Keratinocyte (primary cell): Measurements from ENCODE around the gene ZFYVE28. TPM values are rescaled to one million over a fixed set of nuclear protein-coding genes. Genes with fewer than 3 reads are reported as not detected.
A peak's percentile ranks its signal among the peaks of the same experiment; 100 is the strongest.

Experiments used
- DNase-seq: peaks from one replicate; pipeline ENCODE4 v3.0.0-alpha.2; 2011; ENCODE audit warnings: low read depth, missing footprints, low spot score
- FAIRE-seq: peaks from 2 replicates; lab custom pipeline; 2011; peaks lifted over from hg19 to GRCh38; lab: Jason Lieb, UNC
- H2AFZ ChIP-seq: 2 replicates; pipeline ENCODE4 v1.6.0; 2012; ENCODE audit warnings: low read length, control low read depth, inconsistent platforms; ENCODE audit not compliant: control insufficient read depth
- H3K27ac ChIP-seq: 2 replicates; pipeline ENCODE4 v1.5.1; 2011; ENCODE audit warnings: low read length; ENCODE audit not compliant: control insufficient read depth, insufficient read depth
- H3K27me3 ChIP-seq: 3 replicates; pipeline ENCODE4 v1.6.0; 2011; ENCODE audit warnings: low read length; ENCODE audit not compliant: control insufficient read depth, insufficient read depth; ENCODE audit errors: extremely low read depth
- H3K36me3 ChIP-seq, 2 experiments: 2 replicates in 1 of 2; 3 replicates in 1 of 2; pipeline ENCODE4 v1.5.1; 2011; ENCODE audit warnings: low read length in 2 of 2, mild to moderate bottlenecking in 1 of 2; ENCODE audit not compliant: control insufficient read depth in 2 of 2, insufficient read depth in 2 of 2; ENCODE audit errors: extremely low read depth in 1 of 2
- H3K4me1 ChIP-seq: 3 replicates; pipeline ENCODE4 v1.5.1; 2011; ENCODE audit warnings: low read length; ENCODE audit not compliant: control insufficient read depth, insufficient read depth; ENCODE audit errors: extremely low read depth
- H3K4me2 ChIP-seq: 3 replicates; pipeline ENCODE4 v1.6.0; 2011; ENCODE audit warnings: low read depth, low read length; ENCODE audit not compliant: control insufficient read depth, insufficient read depth; ENCODE audit errors: extremely low read depth
- H3K4me3 ChIP-seq, 3 experiments: fragments of 200-600 bp in 1 of 3; sonication (generic) in 1 of 3; 2 replicates in 2 of 3; 3 replicates in 1 of 3; pipeline ENCODE4 v1.5.1; 2011 to 2016; ENCODE audit warnings: low read length in 3 of 3, mild to moderate bottlenecking in 3 of 3, control low read depth in 2 of 3, inconsistent platforms in 1 of 3, low read depth in 1 of 3, mixed read lengths in 1 of 3, mixed run types in 1 of 3, moderate library complexity in 1 of 3; ENCODE audit not compliant: control insufficient read depth in 2 of 3, insufficient read depth in 2 of 3; ENCODE audit errors: extremely low read depth in 1 of 3
- H3K79me2 ChIP-seq: 2 replicates; pipeline ENCODE4 v1.6.0; 2012; ENCODE audit warnings: low read length; ENCODE audit not compliant: control insufficient read depth, insufficient read depth
- H3K9ac ChIP-seq: 3 replicates; pipeline ENCODE4 v1.6.0; 2011; ENCODE audit warnings: low read length; ENCODE audit not compliant: control insufficient read depth, insufficient read depth; ENCODE audit errors: extremely low read depth
- H3K9me1 ChIP-seq: 3 replicates; pipeline ENCODE4 v1.6.0; 2011; ENCODE audit warnings: low read length; ENCODE audit not compliant: control insufficient read depth, insufficient read depth; ENCODE audit errors: extremely low read depth
- H3K9me3 ChIP-seq: 2 replicates; pipeline ENCODE4 v1.5.1; 2012; ENCODE audit warnings: low read depth, low read length; ENCODE audit not compliant: control insufficient read depth
- H4K20me1 ChIP-seq: 3 replicates; pipeline ENCODE4 v1.6.0; 2011; ENCODE audit warnings: low read length; ENCODE audit not compliant: control insufficient read depth, insufficient read depth; ENCODE audit errors: extremely low read depth
- CTCF ChIP-seq, 3 experiments: IDR thresholded peaks in 1 of 3; conservative IDR thresholded peaks in 1 of 3; optimal IDR thresholded peaks in 1 of 3; 2 replicates in 2 of 3; 3 replicates in 1 of 3; pipeline versions ENCODE3 to v1.5.1; 2011; ENCODE audit warnings: low read length in 3 of 3, mild to moderate bottlenecking in 3 of 3, moderate library complexity in 2 of 3, control low read depth in 1 of 3, inconsistent platforms in 1 of 3; ENCODE audit not compliant: insufficient read depth in 2 of 3; ENCODE audit errors: extremely low read depth in 1 of 3
- EZH2 ChIP-seq: IDR thresholded peaks from one replicate; pipeline ENCODE4 v1.6.1; 2012; ENCODE audit warnings: inconsistent platforms, mild to moderate bottlenecking, low read length, moderate library complexity
- dilution Hi-C: fragments of 300-500 bp; cut with MboI; formaldehyde crosslinking; loops from one replicate; pipeline ENCODE4 v1.7.0; 2020; ENCODE audit warnings: low sequenced_read_pairs; ENCODE audit not compliant: extremely low pct_ligation_motif_present
- polyA plus RNA-seq, 5 experiments: library from polyadenylated mRNA; depleted of rRNA in 3 of 5; stranded (reverse) in 3 of 5; stranded (forward) in 1 of 5; unstranded in 1 of 5; fragments of >200 nt; gene quantifications; 1 replicate in 1 of 5; 2 replicates in 3 of 5; 3 replicates in 1 of 5; pipeline versions ENCODE4 v1.2.1 to v1.2.3, GENCODE V29; 2011 to 2012; ENCODE audit warnings: missing spikeins in 2 of 5, low read depth in 1 of 5, low replicate concordance in 1 of 5

ZFYVE28 gene
- polyA plus RNA-seq, 1 donor (not counting 4 experiments of a cell fraction or from before 2014, with no cell fraction given): 0.33 TPM

- Histone ChIP-seq H3K4me3 (no peak overlapping the region), H3K9ac (no peak overlapping the region), H4K20me1 (peaks cover 4% of the 10 kb centered on the region), H2AFZ (no peak overlapping the region), H3K4me2 (no peak overlapping the region), H3K27me3 (no peaks in the 10 kb centered on the region), H3K4me1 (peaks cover 10% of the 10 kb centered on the region), H3K27ac (no peak overlapping the region), H3K36me3 (peaks cover 0 to 2% of the 10 kb centered on the region in 2 experiments), H3K9me3 (no peaks in the 10 kb centered on the region), H3K9me1 (no peaks in the 10 kb centered on the region), H3K79me2 (peaks cover 10% of the 10 kb centered on the region)
- DNase-seq (no peak), FAIRE-seq (no peak)
- dilution Hi-C loops: no loop called here
- TF ChIP-seq CTCF (optimal IDR thresholded peaks at IDR 0.05 in 1 of 3, IDR thresholded peaks at IDR 0.05 in 1 of 3, conservative IDR thresholded peaks at IDR 0.05 in 1 of 3; ENCODE audit: extremely low read depth in 1 of 3, insufficient read depth in 2 of 3, low read length in 3 of 3): no peak
- TF ChIP-seq EZH2: no peak
Measured at GRCh38 chr4:2263926-2264321, 154.5 kb downstream of the ZFYVE28 start.

GRCh38 chr4:2262944-2263250 lies 155.5 kb downstream of the ZFYVE28 start:
- Histone ChIP-seq H4K20me1 (peaks cover 4% of the 10 kb centered on the region), H3K4me3 (peak overlapping the region; percentile 53 to 69 (median 66)), H3K9me1 (no peaks in the 10 kb centered on the region), H3K4me2 (peak overlapping the region; percentile 87), H3K36me3 (peaks cover 0 to 2% of the 10 kb centered on the region in 2 experiments), H3K4me1 (peaks cover 10% of the 10 kb centered on the region), H3K79me2 (peaks cover 10% of the 10 kb centered on the region), H3K27me3 (no peaks in the 10 kb centered on the region), H3K9me3 (no peaks in the 10 kb centered on the region), H2AFZ (peak overlapping the region; percentile 78), H3K9ac (peak overlapping the region; percentile 67), H3K27ac (no peak overlapping the region)
- TF ChIP-seq CTCF (optimal IDR thresholded peaks at IDR 0.05 in 1 of 3, IDR thresholded peaks at IDR 0.05 in 1 of 3, conservative IDR thresholded peaks at IDR 0.05 in 1 of 3; ENCODE audit: extremely low read depth in 1 of 3, insufficient read depth in 2 of 3, low read length in 3 of 3) (no peak), EZH2 (no peak)
- dilution Hi-C loops: no loop called here
- no peak for DNase-seq
- FAIRE-seq: no peak
